Transverse colon (tissue), 4 donors: ENCODE data around the gene TP53INP2.

ENCODE experiments used
- CTCF ChIP-seq, 5 experiments: fragments of 200-600 bp in 3 of 5; fragments of 450-650 bp in 2 of 5; sonication (generic) in 3 of 5; IDR thresholded peaks; 1 replicate in 2 of 5; 2 replicates in 3 of 5; pipeline ENCODE4 v1.5.1; 2016 to 2017; ENCODE audit warnings: antibody characterized with exemption in 5 of 5, inconsistent platforms in 3 of 5, mild to moderate bottlenecking in 2 of 5, moderate library complexity in 1 of 5
- EP300 ChIP-seq: sonication (generic); formaldehyde crosslinking; IDR thresholded peaks from one replicate; pipeline ENCODE4 v1.6.1; 2017; ENCODE audit warnings: antibody characterized with exemption, low read depth
- POLR2A ChIP-seq: fragments of 450-650 bp; IDR thresholded peaks from one replicate; pipeline ENCODE4 v1.6.1; 2016; ENCODE audit warnings: antibody characterized with exemption, mild to moderate bottlenecking, moderate library complexity
- POLR2AphosphoS5 ChIP-seq, 3 donors: sonication (generic); formaldehyde crosslinking; IDR thresholded peaks; one replicate each; pipeline ENCODE4 v1.6.1; 2016; ENCODE audit warnings: antibody characterized with exemption in 3 of 3

GRCh38 chr20:34680586-34681175, 23.5 kb upstream of the TP53INP2 start:
- TF ChIP-seq POLR2A = no peak
- TF ChIP-seq CTCF (IDR thresholded peaks at IDR 0.05) = no peak
- TF ChIP-seq POLR2AphosphoS5 (IDR thresholded peaks at IDR 0.05) = no peak
- no peak for TF ChIP-seq EP300
